A549 (cell line): ENCODE measurements around the gene DUSP28. TPM values are rescaled to one million over a fixed set of nuclear protein-coding genes. Genes with fewer than 3 reads are reported as not detected.

Experiments used
- ATAC-seq, 2 experiments: fragments of 200-7000 bp in 1 of 2; fragments of >200 bp in 1 of 2; cut with Nextera tagmentation in 1 of 2; cut with Tn5 transposase in 1 of 2; 3 replicates each; pipeline versions ENCODE4 v1.8.0 to v1.9.1; 2018 to 2020; ENCODE audit warnings: mild to moderate bottlenecking in 1 of 2, moderate library complexity in 1 of 2
- CTCF ChIA-PET: fragments of 300-600 bp; sonication (Branson Sonifier 250); formaldehyde crosslinking; extraction: SDS; loops from one replicate; lab custom pipeline; 2021; ENCODE audit warnings: antibody characterized with exemption, inconsistent platforms; lab: Yijun Ruan, JAX
- POLR2A ChIA-PET: fragments of 350-600 bp; formaldehyde crosslinking; extraction: SDS; loops from one replicate; lab custom pipeline; 2021; ENCODE audit warnings: antibody characterized with exemption, inconsistent platforms; lab: Yijun Ruan, JAX
- DNase-seq, 2 experiments: peaks; one replicate each; pipeline versions ENCODE4 v3.0.0 to v3.0.0-alpha.2; 2011 to 2016; ENCODE audit warnings: low read depth in 1 of 2, low spot score in 1 of 2
- FAIRE-seq: peaks from 2 replicates; lab custom pipeline; 2011; peaks lifted over from hg19 to GRCh38; lab: Jason Lieb, UNC
- H3K27ac ChIP-seq, 2 experiments: fragments of >200 bp; sonication (Bioruptor Twin); formaldehyde crosslinking; 3 replicates each; pipeline ENCODE4 v1.5.1; 2016 to 2017
- H3K4me1 ChIP-seq: fragments of >200 bp; sonication (Bioruptor Twin); formaldehyde crosslinking; 3 replicates; pipeline ENCODE4 v1.6.1; 2016
- H3K4me2 ChIP-seq: fragments of >200 bp; sonication (Bioruptor Twin); formaldehyde crosslinking; 3 replicates; pipeline ENCODE4 v1.6.1; 2016
- H3K4me3 ChIP-seq: fragments of >200 bp; sonication (Bioruptor Twin); formaldehyde crosslinking; 3 replicates; pipeline ENCODE4 v1.5.1; 2016
- H3K9me3 ChIP-seq: fragments of >200 bp; sonication (Bioruptor Twin); formaldehyde crosslinking; 3 replicates; pipeline ENCODE4 v1.6.1; 2016
- BHLHE40 ChIP-seq: IDR thresholded peaks from 2 replicates; pipeline ENCODE4 v1.6.1; 2012; ENCODE audit warnings: low read depth, low read length, inconsistent platforms
- CHD2 ChIP-seq: fragments of 150-350 bp; IDR thresholded peaks from 2 replicates; pipeline ENCODE4 v1.6.1; 2014; ENCODE audit warnings: low read length; ENCODE audit not compliant: partially characterized antibody
- CHD4 ChIP-seq: fragments of 200-600 bp; sonication (generic); IDR thresholded peaks from 2 replicates; pipeline ENCODE4 v1.6.1; 2016; ENCODE audit warnings: antibody characterized with exemption, mild to moderate bottlenecking, borderline replicate concordance
- EHF ChIP-seq: fragments of 250-450 bp; sonication (Bioruptor Pico); IDR thresholded peaks from 2 replicates; pipeline ENCODE4 v1.5.0; 2020; ENCODE audit warnings: mild to moderate bottlenecking
- EP300 ChIP-seq, 2 experiments: fragments of >200 bp; sonication (Bioruptor Twin); formaldehyde crosslinking; IDR thresholded peaks; 2 replicates in 1 of 2; 3 replicates in 1 of 2; pipeline ENCODE4 v1.6.1; 2016 to 2017
- ESRRA ChIP-seq: fragments of 150-350 bp; IDR thresholded peaks from 2 replicates; pipeline ENCODE4 v1.6.1; 2014; ENCODE audit warnings: mild to moderate bottlenecking, low read length, borderline replicate concordance
- FOSB ChIP-seq: fragments of 250-450 bp; sonication (Bioruptor Pico); IDR thresholded peaks from 2 replicates; pipeline ENCODE4 v1.5.0; 2020; ENCODE audit warnings: mild to moderate bottlenecking, moderate library complexity
- GATA3 ChIP-seq: IDR thresholded peaks from 2 replicates; pipeline ENCODE4 v1.6.1; 2012; ENCODE audit warnings: borderline replicate concordance
- HDAC2 ChIP-seq: fragments of 200-600 bp; sonication (generic); IDR thresholded peaks from 2 replicates; pipeline ENCODE4 v1.6.1; 2016
- HOXA7 ChIP-seq: fragments of 250-450 bp; sonication (Bioruptor Pico); IDR thresholded peaks from 2 replicates; pipeline ENCODE4 v1.5.0; 2020; ENCODE audit warnings: mild to moderate bottlenecking, moderate library complexity
- JUN ChIP-seq, 2 experiments: fragments of >200 bp; sonication (Bioruptor Twin); formaldehyde crosslinking; IDR thresholded peaks; 2 replicates in 1 of 2; 3 replicates in 1 of 2; pipeline ENCODE4 v1.6.1; 2016 to 2017
- JUNB ChIP-seq: fragments of >200 bp; sonication (Bioruptor Twin); formaldehyde crosslinking; IDR thresholded peaks from 2 replicates; pipeline ENCODE4 v1.6.1; 2016
- KDM1A ChIP-seq: fragments of 200-600 bp; sonication (generic); IDR thresholded peaks from 2 replicates; pipeline ENCODE4 v1.6.1; 2016; ENCODE audit warnings: low read depth, mild to moderate bottlenecking
- NFE2L2 ChIP-seq: fragments of 150-350 bp; conservative IDR thresholded peaks from 2 replicates; pipeline ENCODE4 v1.6.1; 2014; ENCODE audit warnings: low read length
- NPAS2 ChIP-seq: fragments of 250-450 bp; sonication (Bioruptor Pico); IDR thresholded peaks from 2 replicates; pipeline ENCODE4 v1.8.0; 2022; ENCODE audit warnings: mild to moderate bottlenecking, moderate library complexity, borderline replicate concordance
- PHF8 ChIP-seq: fragments of 200-600 bp; sonication (generic); IDR thresholded peaks from 2 replicates; pipeline ENCODE4 v1.6.1; 2016; ENCODE audit warnings: low read depth, mild to moderate bottlenecking, antibody characterized with exemption, moderate library complexity, borderline replicate concordance
- POLR2A ChIP-seq: IDR thresholded peaks from 2 replicates; pipeline ENCODE4 v1.6.1; 2012; ENCODE audit warnings: mild to moderate bottlenecking, low read length
- POLR2AphosphoS2 ChIP-seq: conservative IDR thresholded peaks from 2 replicates; pipeline ENCODE4 v1.6.1; 2012; ENCODE audit warnings: low read length, improper control_type of control experiment, inconsistent platforms
- RAD21 ChIP-seq, 2 experiments: fragments of >200 bp in 1 of 2; sonication (Bioruptor Twin) in 1 of 2; formaldehyde crosslinking in 1 of 2; IDR thresholded peaks in 1 of 2; conservative IDR thresholded peaks in 1 of 2; 2 replicates in 1 of 2; 3 replicates in 1 of 2; pipeline ENCODE4 v1.6.1; 2012 to 2018; ENCODE audit warnings: inconsistent platforms in 1 of 2
- RCOR1 ChIP-seq: fragments of 150-350 bp; IDR thresholded peaks from 2 replicates; pipeline ENCODE4 v1.6.1; 2014; ENCODE audit warnings: antibody characterized with exemption, low read length, low read depth
- RFX5 ChIP-seq: fragments of 450-650 bp; IDR thresholded peaks from 2 replicates; pipeline ENCODE4 v1.7.1; 2014; ENCODE audit warnings: antibody characterized with exemption, mild to moderate bottlenecking, moderate library complexity
- RNF2 ChIP-seq: fragments of 200-600 bp; sonication (generic); IDR thresholded peaks from 2 replicates; pipeline ENCODE4 v1.6.1; 2016; ENCODE audit warnings: low read depth, mild to moderate bottlenecking, antibody characterized with exemption, moderate library complexity, borderline replicate concordance
- SREBF2 ChIP-seq: fragments of 450-650 bp; IDR thresholded peaks from 2 replicates; pipeline ENCODE4 v1.6.1; 2014; ENCODE audit warnings: mild to moderate bottlenecking, moderate library complexity
- TFCP2L1 ChIP-seq: fragments of 250-450 bp; sonication (Bioruptor Pico); IDR thresholded peaks from 2 replicates; pipeline ENCODE4 v1.5.0; 2021; ENCODE audit warnings: mild to moderate bottlenecking
- ZC3H11A ChIP-seq: fragments of 450-650 bp; IDR thresholded peaks from 2 replicates; pipeline ENCODE4 v1.6.1; 2014; ENCODE audit warnings: antibody characterized with exemption, mild to moderate bottlenecking
- WGBS: methylation state at CpG from one replicate; pipeline ENCODE4 v1.1.6; 2017; ENCODE audit errors: missing lambda C conversion rate; 5-methylcytosine and 5-hydroxymethylcytosine counted together
- polyA plus RNA-seq, 4 experiments: library from polyadenylated mRNA; depleted of rRNA in 3 of 4; stranded (reverse); fragments of >200 nt; fragmentation: RNase III in 1 of 4; extraction: RNeasy Plus Mini Kit Qiagen cat#74134 plus additional on column Dnase treatment in 1 of 4; gene quantifications; 2 replicates in 3 of 4; 3 replicates in 1 of 4; pipeline ENCODE4 v1.2.3, GENCODE V29; 2011 to 2017
- TF ChIP-seq, protein P1 (sequence below): fragments of 250-450 bp; sonication (Bioruptor Pico); IDR thresholded peaks from 2 replicates; pipeline ENCODE4 v1.5.0; 2021; ENCODE audit warnings: mild to moderate bottlenecking, moderate library complexity, borderline replicate concordance
- TF ChIP-seq, protein P2 (sequence below): fragments of 150-350 bp; IDR thresholded peaks from 2 replicates; pipeline ENCODE4 v1.6.1; 2014; ENCODE audit warnings: low read depth, mild to moderate bottlenecking, low read length
- TF ChIP-seq, protein P3 (sequence below): IDR thresholded peaks from 2 replicates; pipeline ENCODE4 v1.6.1; 2012; ENCODE audit warnings: low read depth, borderline replicate concordance

Gene DUSP28
- polyA plus RNA-seq, 2 of the 4 experiments (the other 2 are of a cell fraction): 5.2 to 14.3 TPM

DNA sequence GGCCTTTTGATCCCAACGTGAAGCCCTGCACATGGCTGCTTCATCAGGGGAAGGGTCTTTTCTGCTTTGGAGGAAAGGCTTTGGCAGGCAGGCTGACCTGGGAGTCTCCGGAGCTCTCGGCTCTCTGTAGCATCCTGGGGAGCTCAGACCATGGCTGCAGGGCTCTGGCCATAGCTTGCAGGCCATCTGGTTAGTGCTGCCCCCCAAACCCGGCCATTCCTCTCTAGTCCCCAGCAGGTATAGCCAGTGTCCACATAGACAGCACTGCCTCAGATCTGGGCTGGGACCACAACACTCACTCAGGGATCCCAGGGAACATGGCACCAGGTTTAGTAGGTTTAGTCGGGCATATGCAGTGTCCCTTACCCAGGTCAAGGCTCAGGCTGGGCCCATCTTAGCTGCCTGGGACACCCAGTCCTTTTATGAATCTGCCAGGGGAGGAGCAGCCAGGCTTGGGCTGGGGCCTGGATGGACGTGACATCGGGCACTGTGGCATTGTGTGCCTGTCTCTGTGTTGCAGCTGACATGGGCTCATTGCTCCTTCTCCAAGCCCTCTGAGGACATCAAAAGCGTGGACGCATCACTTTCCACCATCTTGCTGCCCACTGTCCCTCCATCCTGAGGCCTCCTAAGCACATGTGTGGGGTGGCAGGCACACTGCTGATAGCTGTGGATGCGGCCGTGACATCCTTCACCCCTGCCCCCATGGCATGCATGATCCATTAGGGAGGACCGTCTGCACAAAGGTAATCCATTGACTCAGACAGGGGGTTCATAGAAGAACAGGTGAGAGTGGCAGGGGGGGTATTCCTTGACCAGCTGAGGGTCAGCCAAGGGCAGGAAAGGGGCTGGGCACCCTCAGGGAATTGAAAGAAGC, 45.9 kb downstream of the DUSP28 start:
- POLR2A ChIA-PET: no interaction called here
- Histone ChIP-seq H3K9me3 (no peaks in the 10 kb centered on the region), H3K27ac (no peak overlapping the region), H3K4me3 (no peak overlapping the region), H3K4me2 (no peak overlapping the region; the same call in 2 of the 3 replicates), H3K4me1 (peaks cover 13% of the 10 kb centered on the region)
- WGBS: 89% methylated on average over 5 of the region's 12 CpGs
- CTCF ChIA-PET: interaction anchor here (1.3 kb wide), 1 partner anchor 50 kb away, joined by 3 read pairs; no protein-coding TSS in a partner anchor
- FAIRE-seq: no peak
- TF ChIP-seq NFE2L2 (no peak), CHD4 (no peak), HDAC2 (no peak), NPAS2 (CRISPR knock-in tag) (no peak), JUN (IDR thresholded peaks at IDR 0.05) (no peak), JUNB (no peak), ZC3H11A (no peak), RFX5 (no peak), SREBF2 (no peak), RNF2 (no peak), TFCP2L1 (no peak)
- TF ChIP-seq, protein P1, sequence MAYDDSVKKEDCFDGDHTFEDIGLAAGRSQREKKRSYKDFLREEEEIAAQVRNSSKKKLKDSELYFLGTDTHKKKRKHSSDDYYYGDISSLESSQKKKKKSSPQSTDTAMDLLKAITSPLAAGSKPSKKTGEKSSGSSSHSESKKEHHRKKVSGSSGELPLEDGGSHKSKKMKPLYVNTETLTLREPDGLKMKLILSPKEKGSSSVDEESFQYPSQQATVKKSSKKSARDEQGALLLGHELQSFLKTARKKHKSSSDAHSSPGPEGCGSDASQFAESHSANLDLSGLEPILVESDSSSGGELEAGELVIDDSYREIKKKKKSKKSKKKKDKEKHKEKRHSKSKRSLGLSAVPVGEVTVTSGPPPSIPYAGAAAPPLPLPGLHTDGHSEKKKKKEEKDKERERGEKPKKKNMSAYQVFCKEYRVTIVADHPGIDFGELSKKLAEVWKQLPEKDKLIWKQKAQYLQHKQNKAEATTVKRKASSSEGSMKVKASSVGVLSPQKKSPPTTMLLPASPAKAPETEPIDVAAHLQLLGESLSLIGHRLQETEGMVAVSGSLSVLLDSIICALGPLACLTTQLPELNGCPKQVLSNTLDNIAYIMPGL (CRISPR knock-in tag): no peak
- ATAC-seq: no peak
- no peak for DNase-seq

DNA sequence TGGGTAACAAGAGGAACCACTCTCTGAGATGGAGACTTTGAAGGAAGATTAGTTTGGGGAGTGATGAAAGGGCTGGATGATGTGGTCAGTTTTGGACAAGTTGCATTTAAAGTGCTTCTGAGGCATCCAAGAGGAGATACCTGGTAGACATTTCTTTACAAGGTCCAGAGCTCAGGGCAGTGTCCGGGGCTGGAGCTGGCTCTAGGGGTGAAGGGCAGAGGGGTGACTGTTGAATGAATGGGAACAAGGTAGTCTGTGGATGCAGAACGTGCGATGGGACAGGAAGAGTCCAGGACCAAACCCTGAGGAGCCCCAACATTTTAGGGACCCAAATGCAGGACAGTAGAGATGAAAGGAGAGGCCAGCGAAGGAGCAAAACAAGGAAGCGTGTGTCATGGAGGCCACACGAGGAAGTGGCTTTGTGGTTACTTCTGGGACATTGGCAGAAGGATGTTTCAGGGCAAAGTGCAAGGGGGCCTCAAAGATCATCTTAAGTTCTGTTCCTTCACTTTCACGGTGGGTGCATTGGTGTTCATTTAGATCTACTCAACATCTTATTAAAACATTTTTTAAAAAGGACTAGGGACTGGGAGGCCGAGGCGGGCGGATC, 51.5 kb downstream of the DUSP28 start:
- ChIA-PET POLR2A (no interaction called here), CTCF (interaction anchor here (0.6 kb wide), 1 partner anchor 143 kb away, joined by 3 read pairs; no protein-coding TSS in a partner anchor)
- no peaks in the 10 kb centered on the region for H3K4me1 ChIP-seq
- DNase-seq (no peak), ATAC-seq (no peak), FAIRE-seq (no peak)
- no peaks in the 10 kb centered on the region for H3K9me3 ChIP-seq
- no peak overlapping the region for H3K4me3 ChIP-seq
- H3K27ac ChIP-seq: no peak overlapping the region
- TF ChIP-seq RAD21 (conservative IDR thresholded peaks at IDR 0.05 in 1 of 2, IDR thresholded peaks at IDR 0.05 in 1 of 2): no peak
- TF ChIP-seq RCOR1: no peak
- no peak for TF ChIP-seq TFCP2L1
- TF ChIP-seq, protein P2, sequence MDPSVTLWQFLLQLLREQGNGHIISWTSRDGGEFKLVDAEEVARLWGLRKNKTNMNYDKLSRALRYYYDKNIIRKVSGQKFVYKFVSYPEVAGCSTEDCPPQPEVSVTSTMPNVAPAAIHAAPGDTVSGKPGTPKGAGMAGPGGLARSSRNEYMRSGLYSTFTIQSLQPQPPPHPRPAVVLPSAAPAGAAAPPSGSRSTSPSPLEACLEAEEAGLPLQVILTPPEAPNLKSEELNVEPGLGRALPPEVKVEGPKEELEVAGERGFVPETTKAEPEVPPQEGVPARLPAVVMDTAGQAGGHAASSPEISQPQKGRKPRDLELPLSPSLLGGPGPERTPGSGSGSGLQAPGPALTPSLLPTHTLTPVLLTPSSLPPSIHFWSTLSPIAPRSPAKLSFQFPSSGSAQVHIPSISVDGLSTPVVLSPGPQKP: no peak
- no peak for TF ChIP-seq FOSB (CRISPR knock-in tag)
- TF ChIP-seq POLR2AphosphoS2: no peak
- no peak for TF ChIP-seq BHLHE40
- no peak for TF ChIP-seq RFX5
- TF ChIP-seq CHD2: no peak
- no peak for TF ChIP-seq KDM1A
- TF ChIP-seq HOXA7: no peak
- no peak for TF ChIP-seq ZC3H11A
- TF ChIP-seq POLR2A: no peak
- no peak for TF ChIP-seq EHF (CRISPR knock-in tag)
- TF ChIP-seq, protein P3, sequence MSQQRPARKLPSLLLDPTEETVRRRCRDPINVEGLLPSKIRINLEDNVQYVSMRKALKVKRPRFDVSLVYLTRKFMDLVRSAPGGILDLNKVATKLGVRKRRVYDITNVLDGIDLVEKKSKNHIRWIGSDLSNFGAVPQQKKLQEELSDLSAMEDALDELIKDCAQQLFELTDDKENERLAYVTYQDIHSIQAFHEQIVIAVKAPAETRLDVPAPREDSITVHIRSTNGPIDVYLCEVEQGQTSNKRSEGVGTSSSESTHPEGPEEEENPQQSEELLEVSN: no peak
- TF ChIP-seq EP300 (IDR thresholded peaks at IDR 0.05): no peak
- no peak for TF ChIP-seq NPAS2 (CRISPR knock-in tag)
- TF ChIP-seq PHF8: no peak
- TF ChIP-seq ESRRA: no peak
- no peak for TF ChIP-seq GATA3
- 90% methylated on average over 10 of the region's 10 CpGs for WGBS
- H3K4me2 ChIP-seq: no peak overlapping the region
